Astrocyte of the cerebellum (primary cell): Measurements from ENCODE around the gene BOD1L1.

ENCODE experiments used
- DNase-seq: peaks from one replicate; pipeline ENCODE4 v3.0.0-alpha.2; 2011; ENCODE audit warnings: low read depth
- H3K4me3 ChIP-seq: 2 replicates; pipeline ENCODE4 v1.5.1; 2011; ENCODE audit warnings: mild to moderate bottlenecking, low read depth, low read length, moderate library complexity
- CTCF ChIP-seq: IDR thresholded peaks from 2 replicates; pipeline ENCODE4 v1.5.1; 2012; ENCODE audit warnings: low read length, low read depth, moderate library complexity, mild to moderate bottlenecking; ENCODE audit errors: missing control alignments
- in situ Hi-C: cut with HindIII; loops from 2 replicates; pipeline ENCODE4 v1.10.0; 2017; ENCODE audit warnings: low sequenced_read_pairs

BOD1L1 gene

GRCh38 chr4:13597141-13597540 is 30.4 kb downstream of the BOD1L1 start:
- no peak overlapping the region for H3K4me3 ChIP-seq
- DNase-seq: no peak
- no peak for TF ChIP-seq CTCF
- in situ Hi-C loops: no loop called here

- no peak for DNase-seq
- no peak for TF ChIP-seq CTCF
- in situ Hi-C loops: no loop called here
- no peak overlapping the region for H3K4me3 ChIP-seq
These were observed 35.3 kb downstream of the BOD1L1 start for GRCh38 chr4:13592220-13592619.

- TF ChIP-seq CTCF: no peak
- no peak overlapping the region for H3K4me3 ChIP-seq
- no peak for DNase-seq
- in situ Hi-C loops: no loop called here
These were observed 36.8 kb downstream of the BOD1L1 start for GRCh38 chr4:13590766-13591165.

GRCh38 chr4:13588954-13589353 is 38.6 kb downstream of the BOD1L1 start:
- in situ Hi-C loops: no loop called here

GRCh38 chr4:13584481-13584880 is 43.0 kb downstream of the BOD1L1 start:
- no peak overlapping the region for H3K4me3 ChIP-seq
- no peak for TF ChIP-seq CTCF
- in situ Hi-C loops: no loop called here
- no peak for DNase-seq

More at GRCh38 chr4:13588954-13589353, 38.6 kb downstream of the BOD1L1 start:
- H3K4me3 ChIP-seq: no peak overlapping the region
- DNase-seq: no peak
- no peak for TF ChIP-seq CTCF

GRCh38 chr4:13580036-13580435 is 47.5 kb downstream of the BOD1L1 start:
- no peak for TF ChIP-seq CTCF
- no peak for DNase-seq
- in situ Hi-C loops: no loop called here
- no peak overlapping the region for H3K4me3 ChIP-seq

GRCh38 chr4:13577660-13578059 is 49.9 kb downstream of the BOD1L1 start:
- no peak overlapping the region for H3K4me3 ChIP-seq
- no peak for TF ChIP-seq CTCF
- DNase-seq: no peak
- in situ Hi-C loops: no loop called here
